Keratinocyte (primary cell): ENCODE data around the gene LHX3. TPM values are rescaled to one million over a fixed set of nuclear protein-coding genes. Genes with fewer than 3 reads are reported as not detected.

ENCODE experiments used
- DNase-seq: peaks from one replicate; pipeline ENCODE4 v3.0.0-alpha.2; 2011; ENCODE audit warnings: low read depth, missing footprints, low spot score
- FAIRE-seq: peaks from 2 replicates; lab custom pipeline; 2011; peaks lifted over from hg19 to GRCh38; lab: Jason Lieb, UNC
- H2AFZ ChIP-seq: 2 replicates; pipeline ENCODE4 v1.6.0; 2012; ENCODE audit warnings: low read length, control low read depth, inconsistent platforms; ENCODE audit not compliant: control insufficient read depth
- H3K27ac ChIP-seq: 2 replicates; pipeline ENCODE4 v1.5.1; 2011; ENCODE audit warnings: low read length; ENCODE audit not compliant: control insufficient read depth, insufficient read depth
- H3K27me3 ChIP-seq: 3 replicates; pipeline ENCODE4 v1.6.0; 2011; ENCODE audit warnings: low read length; ENCODE audit not compliant: control insufficient read depth, insufficient read depth; ENCODE audit errors: extremely low read depth
- H3K36me3 ChIP-seq, 2 experiments: 2 replicates in 1 of 2; 3 replicates in 1 of 2; pipeline ENCODE4 v1.5.1; 2011; ENCODE audit warnings: low read length in 2 of 2, mild to moderate bottlenecking in 1 of 2; ENCODE audit not compliant: control insufficient read depth in 2 of 2, insufficient read depth in 2 of 2; ENCODE audit errors: extremely low read depth in 1 of 2
- H3K4me1 ChIP-seq: 3 replicates; pipeline ENCODE4 v1.5.1; 2011; ENCODE audit warnings: low read length; ENCODE audit not compliant: control insufficient read depth, insufficient read depth; ENCODE audit errors: extremely low read depth
- H3K4me2 ChIP-seq: 3 replicates; pipeline ENCODE4 v1.6.0; 2011; ENCODE audit warnings: low read depth, low read length; ENCODE audit not compliant: control insufficient read depth, insufficient read depth; ENCODE audit errors: extremely low read depth
- H3K4me3 ChIP-seq, 3 experiments: fragments of 200-600 bp in 1 of 3; sonication (generic) in 1 of 3; 2 replicates in 2 of 3; 3 replicates in 1 of 3; pipeline ENCODE4 v1.5.1; 2011 to 2016; ENCODE audit warnings: low read length in 3 of 3, mild to moderate bottlenecking in 3 of 3, control low read depth in 2 of 3, inconsistent platforms in 1 of 3, low read depth in 1 of 3, mixed read lengths in 1 of 3, mixed run types in 1 of 3, moderate library complexity in 1 of 3; ENCODE audit not compliant: control insufficient read depth in 2 of 3, insufficient read depth in 2 of 3; ENCODE audit errors: extremely low read depth in 1 of 3
- H3K79me2 ChIP-seq: 2 replicates; pipeline ENCODE4 v1.6.0; 2012; ENCODE audit warnings: low read length; ENCODE audit not compliant: control insufficient read depth, insufficient read depth
- H3K9ac ChIP-seq: 3 replicates; pipeline ENCODE4 v1.6.0; 2011; ENCODE audit warnings: low read length; ENCODE audit not compliant: control insufficient read depth, insufficient read depth; ENCODE audit errors: extremely low read depth
- H3K9me1 ChIP-seq: 3 replicates; pipeline ENCODE4 v1.6.0; 2011; ENCODE audit warnings: low read length; ENCODE audit not compliant: control insufficient read depth, insufficient read depth; ENCODE audit errors: extremely low read depth
- H3K9me3 ChIP-seq: 2 replicates; pipeline ENCODE4 v1.5.1; 2012; ENCODE audit warnings: low read depth, low read length; ENCODE audit not compliant: control insufficient read depth
- H4K20me1 ChIP-seq: 3 replicates; pipeline ENCODE4 v1.6.0; 2011; ENCODE audit warnings: low read length; ENCODE audit not compliant: control insufficient read depth, insufficient read depth; ENCODE audit errors: extremely low read depth
- CTCF ChIP-seq, 3 experiments: IDR thresholded peaks in 1 of 3; conservative IDR thresholded peaks in 1 of 3; optimal IDR thresholded peaks in 1 of 3; 2 replicates in 2 of 3; 3 replicates in 1 of 3; pipeline versions ENCODE3 to v1.5.1; 2011; ENCODE audit warnings: low read length in 3 of 3, mild to moderate bottlenecking in 3 of 3, moderate library complexity in 2 of 3, control low read depth in 1 of 3, inconsistent platforms in 1 of 3; ENCODE audit not compliant: insufficient read depth in 2 of 3; ENCODE audit errors: extremely low read depth in 1 of 3
- EZH2 ChIP-seq: IDR thresholded peaks from one replicate; pipeline ENCODE4 v1.6.1; 2012; ENCODE audit warnings: inconsistent platforms, mild to moderate bottlenecking, low read length, moderate library complexity
- dilution Hi-C: fragments of 300-500 bp; cut with MboI; formaldehyde crosslinking; loops from one replicate; pipeline ENCODE4 v1.7.0; 2020; ENCODE audit warnings: low sequenced_read_pairs; ENCODE audit not compliant: extremely low pct_ligation_motif_present
- polyA plus RNA-seq, 5 experiments: library from polyadenylated mRNA; depleted of rRNA in 3 of 5; stranded (reverse) in 3 of 5; stranded (forward) in 1 of 5; unstranded in 1 of 5; fragments of >200 nt; gene quantifications; 1 replicate in 1 of 5; 2 replicates in 3 of 5; 3 replicates in 1 of 5; pipeline versions ENCODE4 v1.2.1 to v1.2.3, GENCODE V29; 2011 to 2012; ENCODE audit warnings: missing spikeins in 2 of 5, low read depth in 1 of 5, low replicate concordance in 1 of 5

Gene LHX3
- polyA plus RNA-seq, 1 donor (not counting 4 experiments of a cell fraction or from before 2014, with no cell fraction given), result not detected

- dilution Hi-C loops, result no loop called here
- Histone ChIP-seq H3K4me3 (no peak overlapping the region), H3K27me3 (peaks cover 27% of the 10 kb centered on the region), H3K9me1 (no peaks in the 10 kb centered on the region), H3K4me2 (no peak overlapping the region), H4K20me1 (no peaks in the 10 kb centered on the region), H3K27ac (no peak overlapping the region), H3K4me1 (no peaks in the 10 kb centered on the region), H2AFZ (no peak overlapping the region), H3K9ac (no peak overlapping the region), H3K9me3 (no peaks in the 10 kb centered on the region), H3K79me2 (no peaks in the 10 kb centered on the region), H3K36me3 (no peaks in the 10 kb centered on the region)
- no peak for FAIRE-seq
- DNase-seq, result no peak
- TF ChIP-seq CTCF (optimal IDR thresholded peaks at IDR 0.05 in 1 of 3, IDR thresholded peaks at IDR 0.05 in 1 of 3, conservative IDR thresholded peaks at IDR 0.05 in 1 of 3; ENCODE audit: extremely low read depth in 1 of 3, insufficient read depth in 2 of 3, low read length in 3 of 3) (no peak), EZH2 (no peak)
Measured at GRCh38 chr9:136159851-136160250, 45.1 kb downstream of the LHX3 start.

GRCh38 chr9:136157477-136158265, 47.3 kb downstream of the LHX3 start:
- no peaks in the 10 kb centered on the region for H3K9me1 ChIP-seq
- no peaks in the 10 kb centered on the region for H3K36me3 ChIP-seq
- no peak overlapping the region for H3K9ac ChIP-seq
- H3K27ac ChIP-seq, result no peak overlapping the region
- no peak overlapping the region for H2AFZ ChIP-seq
- dilution Hi-C loops, result no loop called here
- H3K4me3 ChIP-seq, result no peak overlapping the region
- no peaks in the 10 kb centered on the region for H3K79me2 ChIP-seq
- no peak overlapping the region for H3K4me2 ChIP-seq
- H3K4me1 ChIP-seq, result no peaks in the 10 kb centered on the region
- no peak for DNase-seq
- TF ChIP-seq CTCF (optimal IDR thresholded peaks at IDR 0.05 in 1 of 3, IDR thresholded peaks at IDR 0.05 in 1 of 3, conservative IDR thresholded peaks at IDR 0.05 in 1 of 3; ENCODE audit: extremely low read depth in 1 of 3, insufficient read depth in 2 of 3, low read length in 3 of 3), result no peak
- peaks cover 30% of the 10 kb centered on the region for H3K27me3 ChIP-seq
- H3K9me3 ChIP-seq, result no peaks in the 10 kb centered on the region
- FAIRE-seq, result no peak
- no peaks in the 10 kb centered on the region for H4K20me1 ChIP-seq
